SKM-1 treated with dmso at 0.1 percent for 144 hours (cell line): Measurements from ENCODE around the gene AQP2.
"Not testable (repeated sequence)": the region's sequence is repeated elsewhere in the genome, so short reads cannot be mapped to it uniquely, and the experiment has no call there.

Source experiments
- DNase-seq: peaks from one replicate; lab custom pipeline; 2025; ENCODE audit not compliant: unreplicated experiment; lab: John Stamatoyannopoulos, UW

Gene AQP2

GRCh38 chr12:49984476-49985359, 34.2 kb downstream of the AQP2 start:
- DNase-seq: no peak

- DNase-seq: no peak
These were observed 35.4 kb downstream of the AQP2 start for GRCh38 chr12:49985981-49986380.

GRCh38 chr12:49986476-49986875, 35.9 kb downstream of the AQP2 start:
- not testable (repeated sequence) for DNase-seq

- DNase-seq: peak; percentile 63
These were observed 37.2 kb downstream of the AQP2 start for GRCh38 chr12:49987625-49988303.

GRCh38 chr12:49989400-49989799, 38.9 kb downstream of the AQP2 start:
- not testable (repeated sequence) for DNase-seq

GRCh38 chr12:49990273-49990672, 39.7 kb downstream of the AQP2 start:
- no peak for DNase-seq

- DNase-seq: no peak
These were observed 47.9 kb downstream of the AQP2 start for GRCh38 chr12:49998453-49998852.

- DNase-seq: no peak
These were observed 53.1 kb downstream of the AQP2 start for GRCh38 chr12:50003595-50003994.

GRCh38 chr12:50004696-50005095, 54.2 kb downstream of the AQP2 start:
- DNase-seq: no peak

- no peak for DNase-seq
These were observed 54.6 kb downstream of the AQP2 start for GRCh38 chr12:50005175-50005574.

GRCh38 chr12:50006280-50006679, 55.7 kb downstream of the AQP2 start:
- no peak for DNase-seq

- no peak for DNase-seq
These were observed 56.4 kb downstream of the AQP2 start for GRCh38 chr12:50006754-50007442.
